ENCODE data around the gene FXYD7. TPM values are rescaled to one million over a fixed set of nuclear protein-coding genes. Genes with fewer than 3 reads are reported as not detected.

FXYD7 gene
- total RNA-seq, 1 donor from 2014 or later = 5.5 TPM

DNA sequence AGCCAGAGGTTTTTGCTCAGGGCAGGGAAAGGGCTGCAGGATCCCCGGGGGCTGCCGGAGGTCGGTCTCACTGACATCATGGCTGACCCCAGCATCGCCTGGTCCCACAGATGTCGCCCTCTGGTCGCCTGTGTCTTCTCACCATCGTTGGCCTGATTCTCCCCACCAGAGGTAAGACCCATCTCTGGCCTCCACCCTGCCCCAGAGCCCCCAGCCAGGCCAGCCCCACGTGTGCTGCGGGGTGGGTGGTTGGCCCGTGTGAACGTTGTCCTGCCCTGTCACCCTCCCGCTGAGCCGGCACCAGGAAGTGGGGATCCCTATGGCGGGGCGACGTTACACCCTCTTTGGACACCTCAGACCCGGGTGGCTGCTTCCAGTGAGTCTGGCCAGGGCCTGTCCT, 12.4 kb downstream of the FXYD7 start:
- intact Hi-C loops (cut with DNase I) = no loop called here
- ATAC-seq (peak; percentile 27), DNase-seq (ENCODE audit: low spot score) (no peak)

DNA sequence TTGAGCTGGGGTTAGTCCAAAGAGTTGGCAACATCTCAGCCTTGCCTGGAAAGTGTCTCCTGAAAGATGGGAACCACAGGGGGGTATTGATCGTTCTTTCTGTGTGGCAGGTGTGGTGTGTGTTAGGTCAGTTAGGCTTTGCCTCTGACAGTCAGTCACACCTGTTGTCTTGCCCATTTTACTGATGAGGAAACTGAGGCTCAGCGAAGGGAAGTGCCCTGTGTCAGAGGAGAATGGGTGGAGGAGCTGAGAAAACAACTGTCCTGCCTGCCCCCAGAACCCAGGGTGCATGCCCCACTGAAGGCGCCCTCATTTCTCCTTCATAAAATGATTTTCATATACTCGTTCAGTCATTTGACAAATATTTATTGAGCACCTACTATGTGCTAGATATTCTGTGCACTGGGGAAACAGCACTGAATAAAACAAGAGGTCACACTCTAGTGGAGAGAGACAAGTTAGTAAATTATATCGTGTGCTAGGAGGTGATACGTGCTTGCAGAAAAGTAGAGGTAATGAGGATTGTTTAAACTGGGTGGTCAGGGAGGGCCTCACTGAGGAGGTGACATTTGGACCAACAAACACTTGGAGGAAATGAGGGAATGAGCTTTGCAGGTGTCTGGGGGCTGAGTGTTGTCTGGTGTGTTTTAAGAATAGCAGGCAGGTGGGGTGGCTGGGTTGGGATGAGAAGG, 13.1 kb downstream of the FXYD7 start:
- intact Hi-C loops (cut with DNase I) = no loop called here
- ATAC-seq = no peak
- DNase-seq (ENCODE audit: low spot score) = no peak

DNA sequence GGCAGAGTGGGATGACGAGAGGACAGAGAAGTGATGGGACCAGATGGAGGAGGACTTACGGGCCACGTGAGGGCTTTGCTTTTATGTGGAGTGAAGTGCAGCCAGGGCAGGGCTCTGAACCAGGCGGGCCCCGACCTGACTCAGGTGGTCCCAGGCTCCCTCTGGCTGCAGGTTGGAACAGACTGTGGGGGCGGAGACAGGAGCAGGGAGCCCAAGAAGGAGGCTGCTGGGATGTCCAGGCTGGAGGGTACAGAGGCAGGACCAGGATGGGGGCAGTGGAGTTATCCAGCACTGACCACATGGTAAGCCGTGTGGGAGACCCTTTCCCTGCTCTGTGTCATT, 13.6 kb downstream of the FXYD7 start:
- intact Hi-C loops (cut with DNase I) = no loop called here
- ATAC-seq (no peak), DNase-seq (ENCODE audit: low spot score) (no peak)

DNA sequence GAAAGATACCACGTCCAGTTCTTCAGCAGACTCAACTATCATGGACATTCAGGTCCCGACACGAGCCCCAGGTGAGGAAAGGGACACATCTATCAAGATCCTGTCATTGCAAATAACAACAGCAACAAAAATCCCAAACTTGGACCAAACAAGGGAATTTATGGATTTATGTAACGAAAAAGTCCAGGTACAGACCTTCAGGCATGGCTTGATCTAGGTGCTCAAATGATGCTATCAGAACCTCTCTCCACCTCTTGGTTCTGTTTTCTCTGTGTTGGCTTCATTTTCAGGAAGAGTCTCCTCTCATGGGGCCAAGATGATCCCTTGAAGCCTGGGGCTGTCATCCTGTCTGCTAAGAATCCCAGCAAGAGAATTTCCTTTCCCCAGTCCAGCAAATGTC, 14.4 kb downstream of the FXYD7 start:
- ATAC-seq = no peak
- no peak for DNase-seq (ENCODE audit: low spot score)
- intact Hi-C loops (cut with DNase I) = no loop called here

DNA sequence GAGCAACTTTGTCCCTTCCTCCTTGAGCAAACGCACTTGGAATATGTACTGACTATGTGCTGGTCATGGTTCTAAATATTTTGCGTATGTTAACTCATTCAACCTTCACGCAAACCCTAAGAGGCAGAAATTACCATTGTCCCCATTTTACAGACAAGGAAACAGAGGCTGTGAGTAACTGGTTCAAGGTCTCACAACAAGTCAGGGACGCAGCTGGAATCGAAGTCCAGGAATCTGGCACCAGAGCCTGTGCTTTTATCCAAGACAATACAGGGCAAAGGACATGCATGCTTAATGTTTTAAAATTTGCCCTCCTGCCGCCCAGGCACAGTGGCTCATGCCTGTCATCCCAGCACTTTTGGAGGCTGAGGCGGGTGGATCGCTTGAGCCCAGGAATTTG, 16.6 kb downstream of the FXYD7 start:
- intact Hi-C loops (cut with DNase I) = no loop called here
- ATAC-seq (no peak), DNase-seq (ENCODE audit: low spot score) (no peak)

DNA sequence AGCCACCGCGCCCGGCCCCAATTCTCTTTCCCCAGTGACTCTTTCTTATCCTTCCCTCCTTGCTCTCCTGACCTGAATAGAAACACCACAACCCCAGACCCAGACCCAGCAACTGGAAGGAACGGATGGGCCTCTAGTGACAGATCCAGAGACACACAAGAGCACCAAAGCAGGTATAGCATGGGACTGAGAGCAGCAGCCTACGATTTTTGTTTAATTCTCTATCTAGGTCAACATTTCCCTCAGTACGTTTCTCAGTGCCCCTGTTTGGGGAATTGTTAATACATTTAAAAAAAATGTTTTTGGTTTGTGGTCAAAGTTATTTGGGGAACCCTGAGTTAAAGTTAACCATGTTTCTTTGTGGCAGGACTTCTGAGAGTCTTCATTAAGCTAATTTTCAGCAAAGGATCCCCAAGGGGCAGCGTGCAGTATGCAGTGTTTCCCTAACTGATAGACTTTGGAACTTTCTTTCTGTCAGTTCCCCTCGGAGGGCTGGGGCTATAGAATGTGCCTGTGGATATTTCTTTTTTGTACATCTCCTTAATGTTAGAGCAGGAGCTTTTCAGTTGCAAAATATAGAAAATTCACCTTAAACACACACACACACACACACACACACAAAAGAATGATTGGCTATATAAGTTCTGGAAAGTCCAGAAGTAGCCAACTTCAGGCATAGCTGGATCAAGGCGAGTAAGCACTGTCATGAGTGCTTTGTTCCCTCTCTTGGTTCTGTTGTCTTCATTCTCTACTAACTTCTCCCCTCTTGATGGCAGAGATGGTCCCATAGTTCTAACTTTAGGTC, 17.8 kb downstream of the FXYD7 start:
- no peak for DNase-seq (ENCODE audit: low spot score)
- intact Hi-C loops (cut with DNase I) = no loop called here
- ATAC-seq = no peak

DNA sequence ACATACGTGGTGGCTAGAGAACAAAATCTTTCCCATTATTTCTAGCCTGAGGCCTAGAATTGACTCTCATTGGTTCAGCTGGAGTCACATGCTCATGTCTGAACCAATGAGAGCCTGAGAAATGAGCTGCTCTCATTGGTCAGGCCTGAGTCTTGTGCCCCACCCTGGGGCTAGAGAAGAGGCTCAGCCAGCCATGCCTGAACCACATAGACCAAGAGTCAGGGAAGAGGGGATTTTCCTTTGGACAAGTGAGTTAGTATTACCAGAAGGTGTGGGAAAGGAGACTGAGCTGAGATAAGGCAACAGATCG, 18.3 kb downstream of the FXYD7 start:
- intact Hi-C loops (cut with DNase I) = no loop called here

DNA sequence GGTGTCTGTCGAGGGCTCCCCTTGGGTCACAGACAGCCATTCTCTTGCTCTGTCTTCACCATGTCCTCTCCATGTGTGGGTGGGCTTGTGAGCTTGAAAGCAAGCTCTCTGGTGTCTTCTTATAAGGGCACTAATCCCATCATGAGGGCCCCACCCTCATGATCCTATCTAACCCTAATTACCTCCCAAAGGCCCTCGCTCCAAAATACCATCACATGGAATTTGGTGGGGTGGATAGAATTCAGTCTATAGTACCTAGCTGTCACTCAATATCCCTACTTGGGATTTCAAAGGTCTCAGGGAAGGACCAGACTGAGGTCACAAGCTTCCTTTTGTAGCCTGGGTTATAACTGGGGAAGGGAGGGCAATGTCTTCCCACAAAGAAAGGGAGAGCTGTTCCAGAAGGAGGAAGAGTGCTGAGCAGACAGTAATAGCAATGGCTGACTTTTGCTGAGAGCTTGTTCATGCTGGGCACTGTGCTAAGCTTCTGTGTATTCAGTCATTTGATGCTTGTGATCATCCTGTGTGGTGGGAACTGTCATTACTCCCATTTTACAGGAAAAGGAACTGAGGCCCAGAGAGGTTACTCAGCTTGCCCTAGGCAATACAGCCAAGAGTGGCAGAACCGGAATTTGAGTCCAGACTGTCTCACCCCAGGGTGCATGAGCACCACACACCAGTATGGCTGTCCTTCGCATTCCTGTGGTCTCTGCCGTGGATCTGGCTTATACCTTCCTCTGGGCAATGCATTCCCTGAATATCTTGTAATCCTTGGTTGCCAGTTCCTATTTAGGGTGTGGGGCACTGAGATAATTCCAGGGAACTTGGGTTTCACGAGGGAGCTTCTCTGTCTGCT, 19.6 kb downstream of the FXYD7 start:
- ATAC-seq (no peak), DNase-seq (ENCODE audit: low spot score) (no peak)
- intact Hi-C loops (cut with DNase I) = no loop called here

More for the DNA sequence above, 18.3 kb downstream of the FXYD7 start:
- ATAC-seq (no peak), DNase-seq (ENCODE audit: low spot score) (no peak)

DNA sequence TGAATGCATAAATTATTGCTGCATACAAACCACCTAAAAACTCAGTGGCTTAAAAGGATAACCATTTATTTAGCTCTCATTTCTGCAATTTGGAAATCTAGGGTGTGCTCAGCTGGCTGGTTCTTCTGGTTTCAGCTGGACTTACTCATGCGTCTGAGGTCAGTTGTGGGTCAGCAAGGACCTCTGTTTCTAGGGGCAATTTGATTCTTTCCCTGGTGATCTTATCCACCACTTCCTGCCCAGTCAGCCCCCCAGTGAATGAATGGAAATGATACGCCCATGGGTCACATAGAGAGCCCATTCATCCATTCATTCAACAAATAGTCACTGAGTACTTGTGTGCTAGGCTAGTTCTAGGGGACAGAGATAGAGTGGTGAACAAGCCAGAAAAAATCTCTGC, 21.4 kb downstream of the FXYD7 start:
- DNase-seq (ENCODE audit: low spot score) (no peak), ATAC-seq (no peak)
- intact Hi-C loops (cut with DNase I) = no loop called here

DNA sequence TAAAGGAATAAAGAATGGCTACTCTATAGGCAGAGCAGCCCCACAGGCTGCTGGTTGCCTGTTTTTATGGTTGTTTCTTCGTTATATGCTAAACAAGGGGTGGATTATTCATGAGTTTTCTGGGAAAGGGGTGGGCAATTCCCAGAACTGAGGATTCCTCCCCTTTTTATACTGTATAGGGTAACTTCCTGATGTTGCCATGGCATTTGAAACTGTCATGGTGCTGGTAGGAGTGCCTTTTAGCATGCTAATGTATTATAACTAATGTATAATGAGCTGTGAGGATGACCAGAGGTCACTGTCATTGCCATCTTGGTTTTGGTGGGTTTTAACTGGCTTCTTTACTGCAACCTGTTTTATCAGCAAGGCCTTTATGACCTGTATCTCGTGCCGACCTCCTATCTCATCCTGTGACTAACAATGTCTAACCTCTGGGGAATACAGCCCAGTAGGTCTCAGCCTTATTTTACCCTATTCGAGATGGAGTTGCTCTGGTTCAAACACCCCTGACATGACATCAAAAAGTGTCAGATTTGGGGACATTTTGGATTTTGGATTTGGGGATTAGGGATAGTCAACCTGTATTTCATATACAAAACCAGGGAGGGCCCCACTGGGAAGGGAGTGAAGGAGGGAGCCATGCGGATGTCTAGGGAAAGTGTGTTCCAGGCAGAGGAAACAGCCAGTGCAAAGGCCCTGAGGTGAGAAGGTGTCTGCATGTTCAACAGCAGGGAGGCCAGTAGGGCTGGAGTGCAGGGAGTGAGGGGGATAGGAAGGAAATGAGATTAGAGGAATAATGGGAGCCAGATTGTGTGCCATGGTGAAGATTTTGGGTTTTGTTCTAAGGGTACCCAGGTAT, 22.4 kb downstream of the FXYD7 start:
- peak; percentile 25 for DNase-seq (ENCODE audit: low spot score)
- intact Hi-C loops (cut with DNase I) = no loop called here
- no peak for ATAC-seq

DNA sequence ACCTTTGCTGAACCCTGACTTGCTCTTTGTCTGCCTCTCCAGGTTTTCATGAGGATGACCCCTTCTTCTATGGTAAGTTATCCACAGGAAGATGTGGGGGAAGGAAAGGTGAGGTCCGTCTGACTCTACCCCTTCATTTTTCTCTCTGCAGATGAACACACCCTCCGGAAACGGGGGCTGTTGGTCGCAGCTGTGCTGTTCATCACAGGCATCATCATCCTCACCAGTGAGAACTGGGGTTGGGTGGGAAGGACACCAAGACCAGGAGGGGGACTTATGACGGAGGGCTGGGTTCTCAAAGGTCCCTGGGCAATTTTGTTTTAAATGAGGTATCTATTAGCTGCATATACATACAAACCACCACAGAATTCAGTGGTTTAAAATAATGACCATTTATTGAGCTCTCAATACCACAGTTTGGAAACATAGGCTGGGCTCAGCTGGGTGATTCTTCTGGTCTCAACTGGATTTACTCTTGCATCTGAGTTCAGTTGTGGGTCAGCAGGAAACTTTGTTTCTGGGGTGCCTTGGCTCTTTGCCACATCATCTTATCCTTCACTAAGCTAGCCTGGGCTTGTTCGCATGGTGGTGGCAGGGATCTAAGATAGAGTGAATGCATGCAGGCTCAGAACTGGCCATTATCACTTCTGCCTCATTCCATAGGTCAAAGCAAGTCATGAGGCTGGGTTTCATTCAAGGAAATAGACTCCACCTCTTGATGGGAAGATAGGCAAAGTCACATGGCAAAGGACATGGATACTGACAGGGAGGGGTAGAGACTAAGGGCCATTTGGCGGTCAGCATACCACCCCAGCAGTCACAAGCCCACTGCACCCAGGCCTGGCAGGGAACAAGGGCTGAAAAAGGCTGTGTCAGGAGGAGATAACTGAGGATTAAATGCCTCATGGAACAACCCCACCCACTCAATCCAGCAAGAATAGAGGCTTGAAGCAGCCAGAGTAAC, 23.3 kb downstream of the FXYD7 start:
- DNase-seq (ENCODE audit: low spot score) = peak; percentile 25
- no peak for ATAC-seq
- intact Hi-C loops (cut with DNase I) = no loop called here

DNA sequence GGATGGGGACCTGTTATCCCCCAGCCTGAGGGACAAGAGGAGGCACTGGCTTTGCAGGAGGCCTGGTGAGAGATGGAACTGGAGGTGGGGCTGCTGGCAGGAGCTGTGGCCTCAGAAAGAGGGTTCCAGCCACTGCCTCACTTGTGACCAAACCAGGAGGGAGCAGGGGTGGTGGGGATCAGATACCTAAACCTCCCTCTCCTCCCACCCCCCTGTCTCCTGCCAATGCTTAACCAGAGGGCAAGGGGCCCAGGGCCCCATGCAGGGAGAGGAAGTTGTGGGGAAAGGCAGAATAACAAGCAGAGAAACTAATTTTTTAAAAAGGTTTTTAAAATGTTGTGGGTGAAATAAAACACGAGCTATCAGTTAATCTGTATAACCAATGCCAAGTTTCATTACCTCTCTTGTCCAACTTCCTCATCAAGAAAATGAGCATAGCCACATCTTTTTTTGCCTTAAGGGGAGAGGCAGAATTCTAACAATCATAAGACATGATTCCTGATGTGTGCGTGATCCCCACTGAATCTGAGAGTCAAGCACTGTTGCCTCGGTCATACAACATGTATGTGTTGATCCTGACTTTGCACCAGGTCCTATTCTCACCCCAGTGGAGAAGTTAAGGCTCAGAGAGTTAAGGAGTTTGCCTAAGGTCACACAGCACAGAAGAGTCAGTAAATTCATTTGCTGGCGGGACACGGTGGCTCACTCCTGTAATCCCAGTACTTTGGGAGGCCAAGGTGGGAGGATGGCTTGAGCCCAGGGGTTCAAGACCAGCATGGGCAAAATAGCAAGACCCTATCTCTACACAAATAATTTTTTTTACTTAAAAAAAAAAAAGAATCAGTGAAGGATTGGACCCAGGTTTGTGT, 24.4 kb downstream of the FXYD7 start:
- DNase-seq (ENCODE audit: low spot score) = no peak

DNA sequence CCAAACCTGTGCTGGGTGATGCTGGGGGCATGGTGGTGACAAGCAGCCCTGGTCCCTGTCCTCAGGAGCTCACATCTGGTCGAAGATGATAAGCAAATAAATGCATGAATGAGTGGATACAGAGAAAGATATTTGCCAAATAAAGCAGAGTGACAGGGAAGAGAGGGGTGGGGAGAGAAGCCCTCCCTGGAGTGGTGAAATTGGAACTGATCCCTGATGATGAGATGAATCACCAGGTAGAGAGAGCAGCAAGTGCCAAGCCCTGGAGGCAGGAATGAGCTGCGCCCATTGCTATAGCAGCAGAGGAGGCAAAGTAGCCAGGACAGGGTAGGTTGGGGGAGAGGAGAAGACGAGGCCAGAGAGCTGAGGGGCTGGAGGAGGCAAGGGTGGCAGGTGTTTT, 25.1 kb downstream of the FXYD7 start:
- DNase-seq (ENCODE audit: low spot score) = no peak
- ATAC-seq = no peak
- intact Hi-C loops (cut with DNase I) = no loop called here

More for the DNA sequence above, 24.4 kb downstream of the FXYD7 start:
- no peak for ATAC-seq
- intact Hi-C loops (cut with DNase I) = no loop called here

DNA sequence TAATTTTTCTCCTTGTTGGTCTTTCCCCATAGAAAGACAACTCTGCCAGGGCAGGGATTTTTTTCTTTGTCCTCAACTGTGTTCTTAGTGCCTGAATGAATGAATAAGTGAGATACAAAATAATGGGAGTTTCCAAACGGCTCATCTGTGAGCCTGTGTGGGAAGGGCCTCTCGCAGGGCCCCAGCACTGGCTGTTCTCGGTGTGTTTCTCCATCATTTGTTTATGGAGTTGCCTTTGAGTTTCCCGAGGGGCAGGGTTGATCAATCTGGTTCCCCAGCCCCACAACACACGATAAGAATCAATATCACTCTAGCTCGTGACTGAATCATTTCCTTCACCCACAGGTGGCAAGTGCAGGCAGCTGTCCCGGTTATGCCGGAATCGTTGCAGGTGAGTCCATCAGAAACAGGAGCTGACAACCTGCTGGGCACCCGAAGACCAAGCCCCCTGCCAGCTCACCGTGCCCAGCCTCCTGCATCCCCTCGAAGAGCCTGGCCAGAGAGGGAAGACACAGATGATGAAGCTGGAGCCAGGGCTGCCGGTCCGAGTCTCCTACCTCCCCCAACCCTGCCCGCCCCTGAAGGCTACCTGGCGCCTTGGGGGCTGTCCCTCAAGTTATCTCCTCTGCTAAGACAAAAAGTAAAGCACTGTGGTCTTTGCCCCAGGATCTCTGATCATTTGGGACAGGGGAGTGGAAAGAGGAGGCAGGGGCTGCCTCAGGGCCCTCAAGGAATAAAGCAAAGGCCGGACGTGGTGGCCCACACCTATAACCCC, 26.4 kb downstream of the FXYD7 start:
- ATAC-seq = peak; percentile 34
- intact Hi-C loops (cut with DNase I) = no loop called here
- no peak for DNase-seq (ENCODE audit: low spot score)

DNA sequence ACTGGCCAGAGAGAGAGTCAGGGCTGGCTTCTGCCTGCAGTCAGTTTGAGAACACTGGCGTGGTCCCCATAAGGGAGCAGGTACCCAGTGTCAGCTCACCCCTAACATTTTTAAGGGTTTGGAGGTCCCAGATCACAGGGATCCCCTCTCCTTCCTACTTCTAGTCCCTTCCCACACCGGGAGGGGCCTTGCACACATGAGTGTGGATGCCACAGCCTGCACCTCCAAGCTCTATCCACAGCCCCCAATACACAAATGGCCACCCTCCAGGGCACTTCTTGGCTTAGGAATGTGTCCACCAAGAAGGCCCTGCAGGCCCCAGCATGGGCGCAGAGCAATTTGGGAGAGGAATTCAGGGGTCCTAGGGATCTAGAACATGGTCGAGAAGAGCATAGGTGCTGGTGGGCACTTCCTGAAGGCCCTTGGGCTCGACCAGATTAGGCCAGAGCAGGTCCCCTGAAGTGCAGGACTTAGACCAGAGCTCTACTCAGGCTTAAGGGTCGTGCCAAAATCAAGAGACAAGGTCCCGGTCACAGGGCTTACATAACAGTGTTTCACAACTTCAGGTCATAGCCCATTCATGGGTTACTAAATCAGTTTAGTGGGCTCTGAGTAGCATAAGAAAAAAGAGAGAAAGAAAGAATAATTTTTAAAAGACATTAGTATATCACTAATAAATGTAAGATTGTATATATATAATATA, 27.5 kb downstream of the FXYD7 start:
- intact Hi-C loops (cut with DNase I) = no loop called here
- DNase-seq (ENCODE audit: low spot score) (no peak), ATAC-seq (peak; percentile 85)

DNA sequence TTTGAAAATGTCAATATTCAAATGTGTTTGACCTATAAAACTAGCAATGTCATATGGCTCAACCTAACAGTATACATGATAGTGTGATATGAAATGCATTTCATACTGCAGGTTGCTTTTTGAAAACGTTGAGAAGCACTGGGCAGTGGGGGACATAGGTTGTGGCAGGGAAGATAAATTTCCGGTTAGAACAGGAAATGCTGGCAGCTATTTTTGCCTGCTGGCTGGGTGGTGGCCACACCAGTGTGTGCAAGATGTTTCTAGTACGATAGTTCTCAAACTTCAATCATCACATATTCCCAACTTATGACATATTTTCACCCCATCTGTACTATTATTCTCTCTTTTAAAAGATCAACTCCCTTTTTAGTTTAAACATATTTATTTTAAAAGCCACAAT, 28.7 kb downstream of the FXYD7 start:
- no peak for ATAC-seq
- intact Hi-C loops (cut with DNase I) = no loop called here
- no peak for DNase-seq (ENCODE audit: low spot score)

Measured in sciatic nerve (tissue), 2 donors.